A549 (cell line): ENCODE results near the gene SIM2. TPM values are rescaled to one million over a fixed set of nuclear protein-coding genes. Genes with fewer than 3 reads are reported as not detected.

Experiments
- ATAC-seq, 2 experiments: fragments of 200-7000 bp in 1 of 2; fragments of >200 bp in 1 of 2; cut with Nextera tagmentation in 1 of 2; cut with Tn5 transposase in 1 of 2; 3 replicates each; pipeline versions ENCODE4 v1.8.0 to v1.9.1; 2018 to 2020; ENCODE audit warnings: mild to moderate bottlenecking in 1 of 2, moderate library complexity in 1 of 2
- CTCF ChIA-PET: fragments of 300-600 bp; sonication (Branson Sonifier 250); formaldehyde crosslinking; extraction: SDS; loops from one replicate; lab custom pipeline; 2021; ENCODE audit warnings: antibody characterized with exemption, inconsistent platforms; lab: Yijun Ruan, JAX
- POLR2A ChIA-PET: fragments of 350-600 bp; formaldehyde crosslinking; extraction: SDS; loops from one replicate; lab custom pipeline; 2021; ENCODE audit warnings: antibody characterized with exemption, inconsistent platforms; lab: Yijun Ruan, JAX
- DNase-seq, 2 experiments: peaks; one replicate each; pipeline versions ENCODE4 v3.0.0 to v3.0.0-alpha.2; 2011 to 2016; ENCODE audit warnings: low read depth in 1 of 2, low spot score in 1 of 2
- FAIRE-seq: peaks from 2 replicates; lab custom pipeline; 2011; peaks lifted over from hg19 to GRCh38; lab: Jason Lieb, UNC
- H3K27ac ChIP-seq, 2 experiments: fragments of >200 bp; sonication (Bioruptor Twin); formaldehyde crosslinking; 3 replicates each; pipeline ENCODE4 v1.5.1; 2016 to 2017
- H3K4me1 ChIP-seq: fragments of >200 bp; sonication (Bioruptor Twin); formaldehyde crosslinking; 3 replicates; pipeline ENCODE4 v1.6.1; 2016
- H3K4me2 ChIP-seq: fragments of >200 bp; sonication (Bioruptor Twin); formaldehyde crosslinking; 3 replicates; pipeline ENCODE4 v1.6.1; 2016
- H3K4me3 ChIP-seq: fragments of >200 bp; sonication (Bioruptor Twin); formaldehyde crosslinking; 3 replicates; pipeline ENCODE4 v1.5.1; 2016
- H3K9me3 ChIP-seq: fragments of >200 bp; sonication (Bioruptor Twin); formaldehyde crosslinking; 3 replicates; pipeline ENCODE4 v1.6.1; 2016
- CBX2 ChIP-seq: fragments of 200-600 bp; sonication (generic); IDR thresholded peaks from 2 replicates; pipeline ENCODE4 v1.6.1; 2016; ENCODE audit warnings: low read depth, mild to moderate bottlenecking, borderline replicate concordance
- CHD2 ChIP-seq: fragments of 150-350 bp; IDR thresholded peaks from 2 replicates; pipeline ENCODE4 v1.6.1; 2014; ENCODE audit warnings: low read length; ENCODE audit not compliant: partially characterized antibody
- EHF ChIP-seq: fragments of 250-450 bp; sonication (Bioruptor Pico); IDR thresholded peaks from 2 replicates; pipeline ENCODE4 v1.5.0; 2020; ENCODE audit warnings: mild to moderate bottlenecking
- ESRRA ChIP-seq: fragments of 150-350 bp; IDR thresholded peaks from 2 replicates; pipeline ENCODE4 v1.6.1; 2014; ENCODE audit warnings: mild to moderate bottlenecking, low read length, borderline replicate concordance
- FOSB ChIP-seq: fragments of 250-450 bp; sonication (Bioruptor Pico); IDR thresholded peaks from 2 replicates; pipeline ENCODE4 v1.5.0; 2020; ENCODE audit warnings: mild to moderate bottlenecking, moderate library complexity
- FOXS1 ChIP-seq: fragments of 250-450 bp; sonication (Bioruptor Pico); IDR thresholded peaks from 2 replicates; pipeline ENCODE4 v1.5.0; 2020; ENCODE audit warnings: mild to moderate bottlenecking, moderate library complexity
- HDAC2 ChIP-seq: fragments of 200-600 bp; sonication (generic); IDR thresholded peaks from 2 replicates; pipeline ENCODE4 v1.6.1; 2016
- KDM5A ChIP-seq: fragments of 200-600 bp; sonication (generic); IDR thresholded peaks from 2 replicates; pipeline ENCODE4 v1.6.1; 2016; ENCODE audit warnings: antibody characterized with exemption, mild to moderate bottlenecking
- MAFK ChIP-seq: fragments of 450-650 bp; IDR thresholded peaks from 2 replicates; pipeline ENCODE4 v1.6.1; 2014; ENCODE audit not compliant: partially characterized antibody
- PHF8 ChIP-seq: fragments of 200-600 bp; sonication (generic); IDR thresholded peaks from 2 replicates; pipeline ENCODE4 v1.6.1; 2016; ENCODE audit warnings: low read depth, mild to moderate bottlenecking, antibody characterized with exemption, moderate library complexity, borderline replicate concordance
- REST ChIP-seq: fragments of 200-600 bp; sonication (generic); IDR thresholded peaks from 2 replicates; pipeline ENCODE4 v1.6.1; 2016; ENCODE audit warnings: antibody characterized with exemption, mild to moderate bottlenecking, moderate library complexity
- RFX5 ChIP-seq: fragments of 450-650 bp; IDR thresholded peaks from 2 replicates; pipeline ENCODE4 v1.7.1; 2014; ENCODE audit warnings: antibody characterized with exemption, mild to moderate bottlenecking, moderate library complexity
- WGBS: methylation state at CpG from one replicate; pipeline ENCODE4 v1.1.6; 2017; ENCODE audit errors: missing lambda C conversion rate; 5-methylcytosine and 5-hydroxymethylcytosine counted together
- polyA plus RNA-seq, 4 experiments: library from polyadenylated mRNA; depleted of rRNA in 3 of 4; stranded (reverse); fragments of >200 nt; fragmentation: RNase III in 1 of 4; extraction: RNeasy Plus Mini Kit Qiagen cat#74134 plus additional on column Dnase treatment in 1 of 4; gene quantifications; 2 replicates in 3 of 4; 3 replicates in 1 of 4; pipeline ENCODE4 v1.2.3, GENCODE V29; 2011 to 2017
- TF ChIP-seq, protein P1 (sequence below): fragments of 150-350 bp; IDR thresholded peaks from 2 replicates; pipeline ENCODE4 v1.6.1; 2014; ENCODE audit warnings: low read depth, mild to moderate bottlenecking, low read length
- TF ChIP-seq, protein P2 (sequence below): IDR thresholded peaks from 2 replicates; pipeline ENCODE4 v1.6.1; 2012; ENCODE audit warnings: low read depth, borderline replicate concordance
- TF ChIP-seq, protein P3 (sequence below): fragments of >200 bp; sonication (Bioruptor Twin); formaldehyde crosslinking; IDR thresholded peaks from 3 replicates; pipeline ENCODE4 v1.5.1; 2016
- TF ChIP-seq, protein P4 (sequence below): IDR thresholded peaks from 2 replicates; pipeline ENCODE4 v1.6.1; 2012
- TF ChIP-seq, protein P5 (sequence below): fragments of >200 bp; sonication (Bioruptor Twin); formaldehyde crosslinking; IDR thresholded peaks from 2 replicates; pipeline ENCODE4 v1.6.1; 2016

The SIM2 gene
- polyA plus RNA-seq, 2 of the 4 experiments (the other 2 are of a cell fraction) = 12.6 to 13.4 TPM

GRCh38 chr21:36768496-36768895 is 69.6 kb downstream of the SIM2 start:
- no peak for ATAC-seq
- no peak for FAIRE-seq

More at GRCh38 chr21:36768496-36768895, 69.6 kb downstream of the SIM2 start:
- WGBS = 95% methylated on average over 13 of the region's 13 CpGs
- Histone ChIP-seq H3K9me3 (no peaks in the 10 kb centered on the region), H3K4me2 (no peak overlapping the region), H3K4me3 (no peak overlapping the region), H3K27ac (no peak overlapping the region), H3K4me1 (peaks cover 7% of the 10 kb centered on the region)
- CTCF ChIA-PET = interaction anchor here (1.0 kb wide), 1 partner anchor 22 kb away, joined by 3 read pairs; no protein-coding TSS in a partner anchor
- no peak for DNase-seq
- POLR2A ChIA-PET = no interaction called here
- TF ChIP-seq FOXS1 (CRISPR knock-in tag) (no peak), KDM5A (no peak), MAFK (no peak), FOSB (no peak), RFX5 (no peak), HDAC2 (no peak), ESRRA (no peak), REST (no peak), CHD2 (no peak), PHF8 (no peak), EHF (no peak), CBX2 (no peak)
- TF ChIP-seq, protein P1, sequence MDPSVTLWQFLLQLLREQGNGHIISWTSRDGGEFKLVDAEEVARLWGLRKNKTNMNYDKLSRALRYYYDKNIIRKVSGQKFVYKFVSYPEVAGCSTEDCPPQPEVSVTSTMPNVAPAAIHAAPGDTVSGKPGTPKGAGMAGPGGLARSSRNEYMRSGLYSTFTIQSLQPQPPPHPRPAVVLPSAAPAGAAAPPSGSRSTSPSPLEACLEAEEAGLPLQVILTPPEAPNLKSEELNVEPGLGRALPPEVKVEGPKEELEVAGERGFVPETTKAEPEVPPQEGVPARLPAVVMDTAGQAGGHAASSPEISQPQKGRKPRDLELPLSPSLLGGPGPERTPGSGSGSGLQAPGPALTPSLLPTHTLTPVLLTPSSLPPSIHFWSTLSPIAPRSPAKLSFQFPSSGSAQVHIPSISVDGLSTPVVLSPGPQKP = no peak
- TF ChIP-seq, protein P2, sequence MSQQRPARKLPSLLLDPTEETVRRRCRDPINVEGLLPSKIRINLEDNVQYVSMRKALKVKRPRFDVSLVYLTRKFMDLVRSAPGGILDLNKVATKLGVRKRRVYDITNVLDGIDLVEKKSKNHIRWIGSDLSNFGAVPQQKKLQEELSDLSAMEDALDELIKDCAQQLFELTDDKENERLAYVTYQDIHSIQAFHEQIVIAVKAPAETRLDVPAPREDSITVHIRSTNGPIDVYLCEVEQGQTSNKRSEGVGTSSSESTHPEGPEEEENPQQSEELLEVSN = no peak
- TF ChIP-seq, protein P3, sequence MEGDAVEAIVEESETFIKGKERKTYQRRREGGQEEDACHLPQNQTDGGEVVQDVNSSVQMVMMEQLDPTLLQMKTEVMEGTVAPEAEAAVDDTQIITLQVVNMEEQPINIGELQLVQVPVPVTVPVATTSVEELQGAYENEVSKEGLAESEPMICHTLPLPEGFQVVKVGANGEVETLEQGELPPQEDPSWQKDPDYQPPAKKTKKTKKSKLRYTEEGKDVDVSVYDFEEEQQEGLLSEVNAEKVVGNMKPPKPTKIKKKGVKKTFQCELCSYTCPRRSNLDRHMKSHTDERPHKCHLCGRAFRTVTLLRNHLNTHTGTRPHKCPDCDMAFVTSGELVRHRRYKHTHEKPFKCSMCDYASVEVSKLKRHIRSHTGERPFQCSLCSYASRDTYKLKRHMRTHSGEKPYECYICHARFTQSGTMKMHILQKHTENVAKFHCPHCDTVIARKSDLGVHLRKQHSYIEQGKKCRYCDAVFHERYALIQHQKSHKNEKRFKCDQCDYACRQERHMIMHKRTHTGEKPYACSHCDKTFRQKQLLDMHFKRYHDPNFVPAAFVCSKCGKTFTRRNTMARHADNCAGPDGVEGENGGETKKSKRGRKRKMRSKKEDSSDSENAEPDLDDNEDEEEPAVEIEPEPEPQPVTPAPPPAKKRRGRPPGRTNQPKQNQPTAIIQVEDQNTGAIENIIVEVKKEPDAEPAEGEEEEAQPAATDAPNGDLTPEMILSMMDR = no peak
- TF ChIP-seq, protein P4, sequence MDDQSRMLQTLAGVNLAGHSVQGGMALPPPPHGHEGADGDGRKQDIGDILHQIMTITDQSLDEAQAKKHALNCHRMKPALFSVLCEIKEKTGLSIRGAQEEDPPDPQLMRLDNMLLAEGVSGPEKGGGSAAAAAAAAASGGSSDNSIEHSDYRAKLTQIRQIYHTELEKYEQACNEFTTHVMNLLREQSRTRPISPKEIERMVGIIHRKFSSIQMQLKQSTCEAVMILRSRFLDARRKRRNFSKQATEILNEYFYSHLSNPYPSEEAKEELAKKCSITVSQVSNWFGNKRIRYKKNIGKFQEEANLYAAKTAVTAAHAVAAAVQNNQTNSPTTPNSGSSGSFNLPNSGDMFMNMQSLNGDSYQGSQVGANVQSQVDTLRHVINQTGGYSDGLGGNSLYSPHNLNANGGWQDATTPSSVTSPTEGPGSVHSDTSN = no peak
- TF ChIP-seq, protein P5, sequence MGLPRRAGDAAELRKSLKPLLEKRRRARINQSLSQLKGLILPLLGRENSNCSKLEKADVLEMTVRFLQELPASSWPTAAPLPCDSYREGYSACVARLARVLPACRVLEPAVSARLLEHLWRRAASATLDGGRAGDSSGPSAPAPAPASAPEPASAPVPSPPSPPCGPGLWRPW = no peak
